GM12891 (cell line): ENCODE measurements around the gene IL2RA.

Experiments used
- PAX5 ChIP-seq: IDR thresholded peaks from 2 replicates; pipeline ENCODE4 v1.6.1; 2011; ENCODE audit warnings: low read length, moderate library complexity, mild to moderate bottlenecking; ENCODE audit not compliant: insufficient read depth, severe bottlenecking
- POLR2A ChIP-seq: IDR thresholded peaks from 2 replicates; pipeline ENCODE4 v1.6.1; 2011; ENCODE audit warnings: low read depth, low read length, control low read depth
- POLR2AphosphoS5 ChIP-seq: IDR thresholded peaks from 2 replicates; pipeline ENCODE4 v1.6.1; 2011; ENCODE audit warnings: low read depth, low read length, control low read depth
- POU2F2 ChIP-seq: IDR thresholded peaks from 2 replicates; pipeline ENCODE4 v1.6.1; 2011; ENCODE audit warnings: low read depth, mild to moderate bottlenecking, control low read depth, low read length, moderate library complexity
- SPI1 ChIP-seq: IDR thresholded peaks from 2 replicates; pipeline ENCODE4 v1.6.1; 2011; ENCODE audit warnings: low read depth, low read length, control low read depth
- TAF1 ChIP-seq: IDR thresholded peaks from 2 replicates; pipeline ENCODE4 v1.6.1; 2011; ENCODE audit warnings: low read depth, low read length, control low read depth

- TF ChIP-seq POLR2A (0 out of 2 replicates have a peak, but pooled peaks have one; percentile 19), SPI1 (peak; percentile 54), TAF1 (no peak), POLR2AphosphoS5 (no peak), POU2F2 (peak; percentile 51; the same call in 1 of the 2 replicates), PAX5 (no peak)
Observed at GRCh38 chr10:6052247-6053221, 9.6 kb downstream of the IL2RA start.
